HepG2 (cell line): ENCODE data around the gene THRB. TPM values are rescaled to one million over a fixed set of nuclear protein-coding genes. Genes with fewer than 3 reads are reported as not detected.

Experiments used
- ATF2 ChIP-seq: sonication (generic); formaldehyde crosslinking; IDR thresholded peaks from 2 replicates; pipeline ENCODE4 v1.4.0; 2020; ENCODE audit warnings: missing genetic modification reagents
- CTCF ChIP-seq: sonication (generic); formaldehyde crosslinking; IDR thresholded peaks from 2 replicates; pipeline ENCODE4 v1.5.0; 2020; ENCODE audit warnings: mild to moderate bottlenecking, missing genetic modification reagents, moderate library complexity
- ISL2 ChIP-seq: sonication (generic); formaldehyde crosslinking; IDR thresholded peaks from 2 replicates; pipeline ENCODE4 v1.5.0; 2020; ENCODE audit warnings: missing genetic modification reagents
- KLF13 ChIP-seq: sonication (generic); formaldehyde crosslinking; IDR thresholded peaks from 2 replicates; pipeline ENCODE4 v1.4.0; 2020; ENCODE audit warnings: mild to moderate bottlenecking, missing genetic modification reagents
- MLLT10 ChIP-seq: sonication (generic); formaldehyde crosslinking; IDR thresholded peaks from 2 replicates; pipeline ENCODE4 v1.4.0; 2020; ENCODE audit warnings: missing genetic modification reagents
- PATZ1 ChIP-seq: sonication (generic); formaldehyde crosslinking; IDR thresholded peaks from 2 replicates; pipeline ENCODE4 v1.4.0; 2020; ENCODE audit warnings: missing genetic modification reagents
- SP2 ChIP-seq: sonication (generic); formaldehyde crosslinking; IDR thresholded peaks from 2 replicates; pipeline ENCODE4 v1.5.1; 2020; ENCODE audit warnings: mild to moderate bottlenecking, missing genetic modification reagents
- ZBED4 ChIP-seq: sonication (generic); formaldehyde crosslinking; IDR thresholded peaks from 2 replicates; pipeline ENCODE4 v1.4.0; 2020; ENCODE audit warnings: missing genetic modification reagents, borderline replicate concordance
- ZBTB40 ChIP-seq, 2 experiments: fragments of 450-650 bp in 1 of 2; sonication (generic) in 1 of 2; formaldehyde crosslinking in 1 of 2; IDR thresholded peaks; 2 replicates each; pipeline versions ENCODE4 v1.6.1 to v1.8.0; 2016 to 2022; ENCODE audit warnings: antibody characterized with exemption in 1 of 2, mild to moderate bottlenecking in 1 of 2, missing genetic modification reagents in 1 of 2
- polyA plus RNA-seq, 8 experiments: library from polyadenylated mRNA; depleted of rRNA in 3 of 8; stranded (reverse) in 7 of 8; unstranded in 1 of 8; fragments of >200 nt; fragmentation: Illumina TruSeq in 4 of 8; extraction: Trizol in 4 of 8; gene quantifications; 2 replicates each; pipeline versions ENCODE4 v1.2.1 to v1.2.3, GENCODE V29; 2011 to 2016; ENCODE audit warnings: low read depth in 4 of 8, missing spikeins in 1 of 8, mixed read lengths in 1 of 8; ENCODE audit not compliant: insufficient read depth in 1 of 8
- total RNA-seq, 5 experiments: library from RNA; depleted of rRNA; stranded (reverse); fragments of >200 nt; fragmentation: Illumina TruSeq; extraction: Trizol; gene quantifications; 2 replicates each; pipeline ENCODE4 v1.2.3, GENCODE V29; 2016; ENCODE audit warnings: low read depth in 1 of 5

Gene THRB
- total and polyA plus RNA-seq, 2 of the 13 experiments (the other 11 are each of a cell fraction or from before 2014, with no cell fraction given): 4.7 to 22.7 TPM

- 0 out of 2 replicates have a peak, but pooled peaks have one; percentile 29 for TF ChIP-seq ZBED4
- TF ChIP-seq ISL2 (CRISPR knock-in tag): peak; percentile 97
- TF ChIP-seq MLLT10 (CRISPR knock-in tag): no peak
- peak; percentile 99 for TF ChIP-seq PATZ1 (CRISPR knock-in tag)
- TF ChIP-seq CTCF (CRISPR knock-in tag): peak; percentile 34; the same call in 1 of the 2 replicates
- no peak for TF ChIP-seq ZBTB40 (IDR thresholded peaks at IDR 0.05)
- TF ChIP-seq ZBTB40 (CRISPR knock-in tag; IDR thresholded peaks at IDR 0.05): peak; percentile 70; the same call in 1 of the 2 replicates
- TF ChIP-seq KLF13: no peak
- peak; percentile 95 for TF ChIP-seq ATF2
- TF ChIP-seq SP2 (CRISPR knock-in tag): no peak
Measured at GRCh38 chr3:24451461-24452099, 43.1 kb downstream of the THRB start (continued).
